Measurements from ENCODE around the gene DNAJC4. TPM values are rescaled to one million over a fixed set of nuclear protein-coding genes. Genes with fewer than 3 reads are reported as not detected.

DNAJC4 gene
- total RNA-seq, 1 experiment from 2014 or later = 19.5 TPM

DNA sequence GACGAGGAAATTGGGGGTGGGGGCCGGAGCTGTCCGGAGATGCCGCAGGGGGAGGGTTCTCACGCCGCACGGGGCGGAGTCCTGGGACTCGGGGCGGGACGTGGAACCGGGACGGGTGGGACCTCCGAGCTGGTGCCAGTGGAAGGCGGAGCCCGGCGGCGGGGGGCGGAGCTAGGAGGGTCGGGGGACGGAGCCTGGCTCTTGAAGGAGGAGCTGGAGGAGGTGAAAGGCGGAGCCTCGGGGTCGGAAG is 10.8 kb downstream of the DNAJC4 start:
- DNase-seq (ENCODE audit: unreplicated experiment) = peak; percentile 98
- intact Hi-C loops (cut with micrococcal nuclease) = no loop called here
- H3K27me3 Mint-ChIP-seq (ENCODE audit: insufficient read depth, unreplicated experiment) = no peaks in the 10 kb centered on the region
- POLR2A ChIA-PET = interaction anchor here (0.6 to 10.8 kb wide), 18 partner anchors 10 to 1620 kb away, joined by 3 to 122 read pairs (median 4); partner anchors contain the start of genes B3GAT3, BAD, CATSPERZ and DNAJC4
- CTCF ChIA-PET = interaction anchor here (0.7 to 1.3 kb wide), 5 partner anchors 10 to 395 kb away, joined by 3 to 5 read pairs (median 4); partner anchors contain the start of gene PLCB3
- peaks cover 56% of the 10 kb centered on the region for H3K36me3 Mint-ChIP-seq (ENCODE audit: insufficient read depth, unreplicated experiment)
- BruUV-seq (replicated peaks) = no TSS peak
- H3K27ac Mint-ChIP-seq (ENCODE audit: low read depth, unreplicated experiment) = peak overlapping the region; percentile 98
- no peaks in the 10 kb centered on the region for H3K9me3 Mint-ChIP-seq (ENCODE audit: unreplicated experiment)
- H3K4me1 Mint-ChIP-seq (ENCODE audit: insufficient read depth, unreplicated experiment) = peaks cover 19% of the 10 kb centered on the region
- peak overlapping the region; percentile 93 for H3K4me3 Mint-ChIP-seq (ENCODE audit: unreplicated experiment)
- TF ChIP-seq, protein P1, sequence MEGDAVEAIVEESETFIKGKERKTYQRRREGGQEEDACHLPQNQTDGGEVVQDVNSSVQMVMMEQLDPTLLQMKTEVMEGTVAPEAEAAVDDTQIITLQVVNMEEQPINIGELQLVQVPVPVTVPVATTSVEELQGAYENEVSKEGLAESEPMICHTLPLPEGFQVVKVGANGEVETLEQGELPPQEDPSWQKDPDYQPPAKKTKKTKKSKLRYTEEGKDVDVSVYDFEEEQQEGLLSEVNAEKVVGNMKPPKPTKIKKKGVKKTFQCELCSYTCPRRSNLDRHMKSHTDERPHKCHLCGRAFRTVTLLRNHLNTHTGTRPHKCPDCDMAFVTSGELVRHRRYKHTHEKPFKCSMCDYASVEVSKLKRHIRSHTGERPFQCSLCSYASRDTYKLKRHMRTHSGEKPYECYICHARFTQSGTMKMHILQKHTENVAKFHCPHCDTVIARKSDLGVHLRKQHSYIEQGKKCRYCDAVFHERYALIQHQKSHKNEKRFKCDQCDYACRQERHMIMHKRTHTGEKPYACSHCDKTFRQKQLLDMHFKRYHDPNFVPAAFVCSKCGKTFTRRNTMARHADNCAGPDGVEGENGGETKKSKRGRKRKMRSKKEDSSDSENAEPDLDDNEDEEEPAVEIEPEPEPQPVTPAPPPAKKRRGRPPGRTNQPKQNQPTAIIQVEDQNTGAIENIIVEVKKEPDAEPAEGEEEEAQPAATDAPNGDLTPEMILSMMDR (IDR thresholded peaks at IDR 0.05; ENCODE audit: unreplicated experiment) = no peak

DNA sequence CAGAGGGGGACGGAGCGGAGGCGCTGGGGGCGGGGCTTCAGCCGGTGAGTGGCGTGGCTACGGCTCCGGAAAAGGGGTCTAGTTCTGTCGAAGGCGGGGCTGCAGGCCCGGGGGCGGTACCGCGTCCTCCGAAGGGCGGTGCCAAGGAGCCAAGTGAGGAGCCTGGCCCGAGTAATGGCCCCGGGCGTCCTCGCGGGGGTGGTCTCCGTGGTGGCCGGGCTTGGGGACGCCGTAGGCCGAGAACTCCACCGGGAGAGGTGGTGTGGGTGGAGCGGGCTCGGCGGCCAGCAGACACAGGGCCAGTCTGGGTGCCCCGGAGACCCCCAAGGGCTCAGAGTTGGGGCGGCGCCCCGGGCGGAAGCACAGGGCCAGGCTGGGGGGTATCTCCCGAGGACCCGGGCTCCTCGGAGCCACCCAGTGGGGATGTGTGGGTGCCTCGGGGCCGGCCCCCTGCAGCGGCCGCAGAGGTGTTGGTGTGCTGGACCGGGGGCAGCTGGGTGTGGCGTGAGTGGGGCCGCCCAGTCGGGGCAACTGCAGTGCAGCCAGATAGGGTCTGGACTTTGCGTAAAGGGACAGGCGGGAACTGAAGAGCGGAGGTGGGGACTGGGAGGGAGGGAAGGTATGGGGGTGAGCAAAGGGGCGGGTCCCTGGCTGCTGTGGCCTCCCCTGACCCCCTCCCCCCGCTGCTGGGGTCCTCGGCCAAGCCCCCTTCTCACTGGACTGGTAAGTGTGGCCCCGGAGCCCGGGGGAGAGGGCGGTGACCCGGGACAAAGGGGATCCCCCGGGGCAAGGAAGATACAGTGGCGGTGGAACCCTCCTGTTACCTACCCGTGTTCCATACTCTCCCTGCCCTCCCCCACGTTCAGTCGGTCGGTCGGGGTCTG is 11.4 kb downstream of the DNAJC4 start:
- peak; percentile 52 for DNase-seq (ENCODE audit: unreplicated experiment)
- Mint-ChIP-seq H3K9me3 (ENCODE audit: unreplicated experiment) (no peaks in the 10 kb centered on the region), H3K4me1 (ENCODE audit: insufficient read depth, unreplicated experiment) (peaks cover 19% of the 10 kb centered on the region), H3K36me3 (ENCODE audit: insufficient read depth, unreplicated experiment) (peaks cover 56% of the 10 kb centered on the region), H3K27ac (ENCODE audit: low read depth, unreplicated experiment) (peak overlapping the region; percentile 98), H3K4me3 (ENCODE audit: unreplicated experiment) (peak overlapping the region; percentile 93), H3K27me3 (ENCODE audit: insufficient read depth, unreplicated experiment) (no peaks in the 10 kb centered on the region)
- intact Hi-C loops (cut with micrococcal nuclease) = no loop called here
- ChIA-PET CTCF (interaction anchor here (0.7 to 1.5 kb wide), 7 partner anchors 9 to 395 kb away, joined by 3 to 8 read pairs (median 4); partner anchors contain the start of gene PLCB3), POLR2A (interaction anchor here (0.6 to 10.8 kb wide), 21 partner anchors 9 to 1620 kb away, joined by 3 to 122 read pairs (median 4); partner anchors contain the start of genes B3GAT3, BAD, CATSPERZ and DNAJC4)
- TF ChIP-seq, protein P1 (IDR thresholded peaks at IDR 0.05; ENCODE audit: unreplicated experiment) = no peak
- BruUV-seq (replicated peaks) = no TSS peak

DNA sequence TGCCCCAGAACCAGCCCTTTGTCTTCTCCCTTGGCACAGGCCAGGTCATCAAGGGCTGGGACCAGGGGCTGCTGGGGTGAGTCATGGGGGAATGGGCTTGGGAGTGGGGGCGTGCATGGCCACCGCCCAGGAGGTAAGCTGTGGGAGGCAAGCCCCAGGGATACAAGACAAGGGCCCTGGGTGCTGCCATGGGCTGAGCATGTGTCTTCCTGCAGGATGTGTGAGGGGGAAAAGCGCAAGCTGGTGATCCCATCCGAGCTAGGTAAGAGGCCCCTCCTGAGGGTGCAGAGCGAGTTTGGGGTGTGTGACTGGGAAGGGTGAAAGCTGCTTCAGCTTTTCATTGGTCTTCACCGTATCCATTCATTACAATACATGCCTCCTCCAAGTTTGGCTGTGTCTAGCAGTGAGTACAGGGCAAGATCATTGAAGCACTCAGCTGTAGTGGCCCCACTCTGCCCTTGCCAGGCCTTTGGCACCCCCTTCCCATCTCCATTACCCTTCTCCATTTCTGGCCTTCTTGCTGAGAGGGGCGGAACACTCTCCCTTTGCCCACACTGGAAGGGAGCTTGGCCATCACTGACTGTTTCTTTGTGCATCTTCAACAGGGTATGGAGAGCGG is 13.0 kb downstream of the DNAJC4 start:
- peak overlapping the region; percentile 93 for H3K4me3 Mint-ChIP-seq (ENCODE audit: unreplicated experiment)
- H3K27me3 Mint-ChIP-seq (ENCODE audit: insufficient read depth, unreplicated experiment) = no peaks in the 10 kb centered on the region
- H3K4me1 Mint-ChIP-seq (ENCODE audit: insufficient read depth, unreplicated experiment) = peaks cover 25% of the 10 kb centered on the region
- peak overlapping the region; percentile 70 for H3K27ac Mint-ChIP-seq (ENCODE audit: low read depth, unreplicated experiment)
- no peak for DNase-seq (ENCODE audit: unreplicated experiment)
- ChIA-PET POLR2A (interaction anchor here (0.5 to 10.8 kb wide), 13 partner anchors 8 to 92 kb away, joined by 3 to 122 read pairs (median 5); partner anchors contain the start of genes CATSPERZ, DNAJC4, ESRRA and NUDT22), CTCF (interaction anchor here (0.6 to 3.1 kb wide), 9 partner anchors 9 to 89 kb away, joined by 3 to 27 read pairs (median 4); partner anchors contain the start of genes CATSPERZ, ESRRA, PLCB3 and PRDX5)
- TF ChIP-seq, protein P1 (IDR thresholded peaks at IDR 0.05; ENCODE audit: unreplicated experiment) = no peak
- H3K9me3 Mint-ChIP-seq (ENCODE audit: unreplicated experiment) = no peaks in the 10 kb centered on the region
- intact Hi-C loops (cut with micrococcal nuclease) = no loop called here
- BruUV-seq (replicated peaks) = no TSS peak
- peaks cover 42% of the 10 kb centered on the region for H3K36me3 Mint-ChIP-seq (ENCODE audit: insufficient read depth, unreplicated experiment)

DNA sequence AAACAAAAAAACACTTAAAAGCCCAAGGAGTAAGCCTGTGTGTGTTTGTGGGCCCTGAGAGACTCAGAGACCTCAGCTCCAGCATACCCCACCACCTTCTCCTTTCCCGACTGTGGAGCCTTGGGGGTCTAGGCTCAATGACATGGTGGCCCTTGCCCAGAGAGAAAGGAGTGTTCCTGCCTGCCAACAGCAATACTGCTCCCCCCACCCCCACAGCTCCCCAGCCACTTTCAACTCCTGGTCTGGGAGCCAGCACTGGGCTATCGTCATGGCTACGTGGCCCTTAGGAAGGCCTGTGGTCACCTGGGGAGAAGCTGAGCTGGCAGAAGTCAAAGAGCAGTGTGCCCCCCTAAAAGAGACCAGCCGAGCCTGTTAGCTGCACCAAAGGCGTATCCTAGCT is 13.8 kb downstream of the DNAJC4 start:
- ChIA-PET POLR2A (interaction anchor here (0.6 to 10.8 kb wide), 8 partner anchors 13 to 1413 kb away, joined by 3 to 122 read pairs (median 16); partner anchors contain the start of genes CATSPERZ, DNAJC4, ESRRA and NUDT22), CTCF (interaction anchor here (0.6 to 3.1 kb wide), 6 partner anchors 8 to 74 kb away, joined by 3 to 27 read pairs (median 8); partner anchors contain the start of genes CATSPERZ, ESRRA, FERMT3 and PLCB3)
- TF ChIP-seq, protein P1 (IDR thresholded peaks at IDR 0.05; ENCODE audit: unreplicated experiment) = no peak
- DNase-seq (ENCODE audit: unreplicated experiment) = no peak
- peaks cover 25% of the 10 kb centered on the region for H3K4me1 Mint-ChIP-seq (ENCODE audit: insufficient read depth, unreplicated experiment)
- peaks cover 37% of the 10 kb centered on the region for H3K36me3 Mint-ChIP-seq (ENCODE audit: insufficient read depth, unreplicated experiment)
- H3K27me3 Mint-ChIP-seq (ENCODE audit: insufficient read depth, unreplicated experiment) = no peaks in the 10 kb centered on the region
- H3K27ac Mint-ChIP-seq (ENCODE audit: low read depth, unreplicated experiment) = peak overlapping the region; percentile 70
- no peaks in the 10 kb centered on the region for H3K9me3 Mint-ChIP-seq (ENCODE audit: unreplicated experiment)
- BruUV-seq (replicated peaks) = no TSS peak
- H3K4me3 Mint-ChIP-seq (ENCODE audit: unreplicated experiment) = peak overlapping the region; percentile 93
- intact Hi-C loops (cut with micrococcal nuclease) = no loop called here
